ENCODE data around the gene EPB41L4A.

EPB41L4A gene

DNA sequence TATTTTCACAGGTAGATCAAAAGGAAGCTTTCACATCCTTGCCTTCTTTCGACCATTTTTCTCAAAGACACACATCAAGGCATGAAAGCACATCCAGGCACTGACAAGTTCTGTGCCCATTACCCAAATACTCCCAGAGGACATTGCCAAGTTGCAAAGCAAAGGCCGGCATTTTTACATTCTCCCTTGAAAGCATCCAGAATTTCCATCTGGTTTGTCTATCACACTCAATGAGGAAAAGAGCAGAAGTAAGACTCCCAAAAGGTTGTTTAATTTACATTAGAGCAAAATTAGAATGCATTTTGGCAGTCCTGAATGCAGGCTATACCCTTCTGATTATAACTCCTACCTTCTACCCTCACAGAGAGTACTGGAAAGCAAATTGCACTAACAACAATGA is 160.5 kb downstream of the EPB41L4A start:
- no peak for TF ChIP-seq CTCF (IDR thresholded peaks at IDR 0.05)
- peaks cover 0 to 11% (median 4%) of the 10 kb centered on the region in 3 donors for H3K36me3 ChIP-seq
- H3K27ac ChIP-seq, result no peak overlapping the region
- no peak overlapping the region for H3K4me3 ChIP-seq
- intact Hi-C loops (cut with DNase I; ENCODE audit: low total_unique reads), result no loop called here
- no peak for DNase-seq
- no peaks in the 10 kb centered on the region for H3K4me1 ChIP-seq
- no peaks in the 10 kb centered on the region for H3K27me3 ChIP-seq
- H3K9me3 ChIP-seq, result no peaks in the 10 kb centered on the region

- intact Hi-C loops (cut with DNase I; ENCODE audit: low total_unique reads), result no loop called here
- no peak for TF ChIP-seq CTCF (IDR thresholded peaks at IDR 0.05)
- no peak for DNase-seq
Measured at GRCh38 chr5:112257976-112258375, 161.1 kb downstream of the EPB41L4A start.

GRCh38 chr5:112257005-112257404 is 162.1 kb downstream of the EPB41L4A start:
- DNase-seq, result no peak
- no peak for TF ChIP-seq CTCF (IDR thresholded peaks at IDR 0.05)
- Histone ChIP-seq H3K36me3 (no peaks in the 10 kb centered on the region), H3K9me3 (no peaks in the 10 kb centered on the region), H3K4me1 (no peaks in the 10 kb centered on the region), H3K4me3 (no peak overlapping the region), H3K27ac (no peak overlapping the region), H3K27me3 (no peaks in the 10 kb centered on the region)
- intact Hi-C loops (cut with DNase I; ENCODE audit: low total_unique reads), result no loop called here

More at GRCh38 chr5:112257976-112258375, 161.1 kb downstream of the EPB41L4A start:
- Histone ChIP-seq H3K27ac (no peak overlapping the region), H3K4me1 (no peaks in the 10 kb centered on the region), H3K36me3 (peaks cover 0 to 8% (median 0%) of the 10 kb centered on the region in 3 donors), H3K27me3 (no peaks in the 10 kb centered on the region), H3K9me3 (no peaks in the 10 kb centered on the region), H3K4me3 (no peak overlapping the region)

- no peak for DNase-seq
- H3K36me3 ChIP-seq, result no peaks in the 10 kb centered on the region
- H3K27me3 ChIP-seq, result no peaks in the 10 kb centered on the region
- intact Hi-C loops (cut with DNase I; ENCODE audit: low total_unique reads), result no loop called here
- H3K27ac ChIP-seq, result peak overlapping the region in 1 of 2 donors; percentile 29
- no peaks in the 10 kb centered on the region for H3K9me3 ChIP-seq
- no peak for TF ChIP-seq CTCF (IDR thresholded peaks at IDR 0.05)
- no peak overlapping the region for H3K4me3 ChIP-seq
- H3K4me1 ChIP-seq, result no peaks in the 10 kb centered on the region
Measured at GRCh38 chr5:112254303-112254702, 164.8 kb downstream of the EPB41L4A start.

- peak in 1 of 2 donors; percentile 47 for DNase-seq
- no peaks in the 10 kb centered on the region for H3K4me1 ChIP-seq
- H3K9me3 ChIP-seq, result no peaks in the 10 kb centered on the region
- no peak for TF ChIP-seq CTCF (IDR thresholded peaks at IDR 0.05)
- no peaks in the 10 kb centered on the region for H3K27me3 ChIP-seq
- H3K36me3 ChIP-seq, result no peaks in the 10 kb centered on the region
- H3K4me3 ChIP-seq, result no peak overlapping the region
- intact Hi-C loops (cut with DNase I; ENCODE audit: low total_unique reads), result no loop called here
- peak overlapping the region; percentile 11 to 29 for H3K27ac ChIP-seq
Measured at GRCh38 chr5:112253478-112254250, 165.4 kb downstream of the EPB41L4A start.
